H9 (cell line): ENCODE measurements around the gene NOVA2. TPM values are rescaled to one million over a fixed set of nuclear protein-coding genes. Genes with fewer than 3 reads are reported as not detected.

Source experiments
- DNase-seq: peaks from one replicate; pipeline ENCODE4 v3.0.0-alpha.2; 2017
- H2AFZ ChIP-seq: one replicate; pipeline ENCODE4 v1.6.1; 2013; ENCODE audit warnings: mild to moderate bottlenecking, low read length, control low read depth, moderate library complexity
- H2AK5ac ChIP-seq: 2 replicates; pipeline ENCODE4 v1.6.1; 2013; ENCODE audit warnings: low read length, control low read depth, mixed read lengths; ENCODE audit not compliant: insufficient read length
- H2BK120ac ChIP-seq: one replicate; pipeline ENCODE4 v1.6.1; 2013; ENCODE audit warnings: low read depth, mild to moderate bottlenecking, low read length, control low read depth, inconsistent platforms; ENCODE audit not compliant: poor library complexity, severe bottlenecking
- H2BK12ac ChIP-seq: 2 replicates; pipeline ENCODE4 v1.6.1; 2013; ENCODE audit warnings: low read length, control low read depth, mixed read lengths, low read depth; ENCODE audit not compliant: insufficient read length
- H2BK15ac ChIP-seq: 2 replicates; pipeline ENCODE4 v1.6.1; 2013; ENCODE audit warnings: low read depth, low read length, control low read depth
- H2BK20ac ChIP-seq: one replicate; pipeline ENCODE4 v1.6.1; 2013; ENCODE audit warnings: low read depth, mild to moderate bottlenecking, low read length, control low read depth, inconsistent platforms; ENCODE audit not compliant: poor library complexity, severe bottlenecking
- H2BK5ac ChIP-seq: 2 replicates; pipeline ENCODE4 v1.6.1; 2013; ENCODE audit warnings: low read length, control low read depth, mixed read lengths; ENCODE audit not compliant: insufficient read length
- H3K14ac ChIP-seq: 2 replicates; pipeline ENCODE4 v1.6.1; 2013; ENCODE audit warnings: low read length, control low read depth; ENCODE audit not compliant: insufficient read depth
- H3K18ac ChIP-seq: 2 replicates; pipeline ENCODE4 v1.6.1; 2013; ENCODE audit warnings: low read depth, mild to moderate bottlenecking, mixed read lengths, low read length, control low read depth; ENCODE audit not compliant: insufficient read length
- H3K23ac ChIP-seq: 2 replicates; pipeline ENCODE4 v1.6.1; 2013; ENCODE audit warnings: low read length, control low read depth, mixed read lengths, low read depth; ENCODE audit not compliant: insufficient read length
- H3K23me2 ChIP-seq: 2 replicates; pipeline ENCODE4 v1.6.1; 2013; ENCODE audit warnings: low read depth, mild to moderate bottlenecking, mixed read lengths, low read length, control low read depth; ENCODE audit not compliant: insufficient read length, poor library complexity, severe bottlenecking
- H3K27ac ChIP-seq: 2 replicates; pipeline ENCODE4 v1.5.1; 2013; ENCODE audit warnings: low read length, control low read depth, mixed read lengths, low read depth; ENCODE audit not compliant: insufficient read length
- H3K27me3 ChIP-seq: 2 replicates; pipeline ENCODE4 v1.6.1; 2013; ENCODE audit warnings: low read length, control low read depth, inconsistent platforms; ENCODE audit not compliant: insufficient read depth
- H3K4ac ChIP-seq: 2 replicates; pipeline ENCODE4 v1.6.1; 2013; ENCODE audit warnings: low read depth, mild to moderate bottlenecking, control low read depth, inconsistent platforms, low read length, moderate library complexity
- H3K4me1 ChIP-seq: 2 replicates; pipeline ENCODE4 v1.6.1; 2013; ENCODE audit warnings: low read length, control low read depth, inconsistent platforms; ENCODE audit not compliant: insufficient read depth
- H3K4me2 ChIP-seq: 2 replicates; pipeline ENCODE4 v1.6.1; 2013; ENCODE audit warnings: low read length, control low read depth, mixed read lengths; ENCODE audit not compliant: insufficient read length, insufficient read depth
- H3K56ac ChIP-seq: 2 replicates; pipeline ENCODE4 v1.6.1; 2013; ENCODE audit warnings: low read depth, mild to moderate bottlenecking, mixed read lengths, low read length, control low read depth; ENCODE audit not compliant: insufficient read length
- H3K79me1 ChIP-seq: 2 replicates; pipeline ENCODE4 v1.6.1; 2013; ENCODE audit warnings: low read depth, mild to moderate bottlenecking, moderate library complexity, low read length, control low read depth, inconsistent platforms; ENCODE audit not compliant: insufficient read depth, poor library complexity, severe bottlenecking
- H3K79me2 ChIP-seq: 2 replicates; pipeline ENCODE4 v1.6.1; 2013; ENCODE audit warnings: low read length, control low read depth, inconsistent platforms; ENCODE audit not compliant: insufficient read depth
- H3K9ac ChIP-seq: 2 replicates; pipeline ENCODE4 v1.6.1; 2013; ENCODE audit warnings: low read length, control low read depth, mixed read lengths; ENCODE audit not compliant: insufficient read length; ENCODE audit errors: extremely low read depth
- H3K9me3 ChIP-seq: one replicate; pipeline ENCODE4 v1.6.1; 2013; ENCODE audit warnings: low read depth, low read length, inconsistent platforms; ENCODE audit not compliant: control insufficient read depth
- H3T11ph ChIP-seq: one replicate; pipeline ENCODE4 v1.6.1; 2013; ENCODE audit warnings: mild to moderate bottlenecking, low read length, control low read depth, inconsistent platforms
- H4K20me1 ChIP-seq: one replicate; pipeline ENCODE4 v1.6.1; 2013; ENCODE audit not compliant: control insufficient read depth, insufficient read length, insufficient read depth
- H4K5ac ChIP-seq: 2 replicates; pipeline ENCODE4 v1.6.1; 2013; ENCODE audit warnings: low read depth, mild to moderate bottlenecking, mixed read lengths, low read length, control low read depth; ENCODE audit not compliant: insufficient read length
- H4K8ac ChIP-seq: replicated peaks from 2 replicates; pipeline ENCODE4 v1.6.1; 2013; ENCODE audit warnings: low read length, control low read depth, mixed read lengths, low read depth; ENCODE audit not compliant: insufficient read length
- H4K91ac ChIP-seq: 2 replicates; pipeline ENCODE4 v1.6.1; 2013; ENCODE audit warnings: low read depth, mild to moderate bottlenecking, moderate library complexity, mixed read lengths, low read length, control low read depth; ENCODE audit not compliant: insufficient read length
- H3K27ac Mint-ChIP-seq, 3 experiments: 2 replicates in 2 of 3; 3 replicates in 1 of 3; pipeline ENCODE4 v1.8.0; 2020 to 2021; ENCODE audit warnings: mixed read lengths in 3 of 3, mild to moderate bottlenecking in 1 of 3, moderate library complexity in 1 of 3
- H3K27me3 Mint-ChIP-seq: 2 replicates; pipeline ENCODE4 v1.8.0; 2021; ENCODE audit warnings: low read depth, mild to moderate bottlenecking, moderate library complexity, mixed read lengths
- H3K36me3 Mint-ChIP-seq, 3 experiments: 2 replicates in 2 of 3; 3 replicates in 1 of 3; pipeline ENCODE4 v1.8.0; 2020 to 2021; ENCODE audit warnings: low read depth in 3 of 3, mixed read lengths in 3 of 3; ENCODE audit not compliant: insufficient read depth in 1 of 3
- H3K4me1 Mint-ChIP-seq, 2 experiments: 2 replicates each; pipeline ENCODE4 v1.8.0; 2020; ENCODE audit warnings: mixed read lengths in 2 of 2
- H3K4me3 Mint-ChIP-seq, 2 experiments: 2 replicates in 1 of 2; 3 replicates in 1 of 2; pipeline ENCODE4 v1.8.0; 2020 to 2021; ENCODE audit warnings: mild to moderate bottlenecking in 2 of 2, mixed read lengths in 2 of 2, moderate library complexity in 1 of 2
- H3K9me3 Mint-ChIP-seq, 2 experiments: 2 replicates in 1 of 2; 3 replicates in 1 of 2; pipeline ENCODE4 v1.8.0; 2020; ENCODE audit warnings: mild to moderate bottlenecking in 2 of 2, mixed read lengths in 2 of 2, moderate library complexity in 1 of 2
- CTCF ChIP-seq: fragments of 200-600 bp; sonication (generic); conservative IDR thresholded peaks from 3 replicates; pipeline ENCODE4 v1.8.0; 2021; ENCODE audit warnings: antibody characterized with exemption, mild to moderate bottlenecking
- WGBS: extraction: QIAGEN DNeasy Blood & Tissue Kit; methylation state at CpG from one replicate; pipeline ENCODE4 v1.1.7; 2013; ENCODE audit warnings: missing lambda C conversion rate, low lambda C conversion rate, mixed read lengths; ENCODE audit not compliant: insufficient read length; ENCODE audit errors: extremely low coverage; 5-methylcytosine and 5-hydroxymethylcytosine counted together
- total RNA-seq: library from RNA; stranded (reverse); gene quantifications from 2 replicates; pipeline ENCODE4 v1.2.1, GENCODE V29; 2021

Gene NOVA2
- total RNA-seq, 1 experiment from 2014 or later: 8.8 TPM

- Histone ChIP-seq H2AFZ (no peak overlapping the region), H2BK20ac (no peak overlapping the region), H2BK120ac (no peak overlapping the region), H3K9ac (no peak overlapping the region), H4K8ac (no peak overlapping the region), H3K79me1 (no peaks in the 10 kb centered on the region), H2AK5ac (no peak overlapping the region), H3K9me3 (no peaks in the 10 kb centered on the region), H3K23ac (no peak overlapping the region), H4K20me1 (no peaks in the 10 kb centered on the region), H3K27ac (no peak overlapping the region), H3K27me3 (no peaks in the 10 kb centered on the region), H3K14ac (no peak overlapping the region), H3K23me2 (no peaks in the 10 kb centered on the region), H3K4me2 (no peak overlapping the region), H3K4me1 (no peaks in the 10 kb centered on the region), H2BK12ac (no peak overlapping the region), H2BK15ac (no peak overlapping the region), H4K5ac (no peak overlapping the region), H2BK5ac (no peak overlapping the region), H3K18ac (no peak overlapping the region), H3K79me2 (no peaks in the 10 kb centered on the region), H3T11ph (no peak overlapping the region), H4K91ac (no peak overlapping the region), H3K56ac (no peak overlapping the region), H3K4ac (no peak overlapping the region)
- no peak for DNase-seq
- H3K36me3 Mint-ChIP-seq: peaks cover 0 to 9% (median 4%) of the 10 kb centered on the region in 3 experiments; a peak in 3 of 7 replicates
- H3K4me3 Mint-ChIP-seq: no peak overlapping the region
- peaks cover 5 to 19% of the 10 kb centered on the region in 2 experiments; a peak in 3 of 4 replicates for H3K4me1 Mint-ChIP-seq
- H3K27ac Mint-ChIP-seq: no peak overlapping the region
- H3K27me3 Mint-ChIP-seq: peaks cover 10% of the 10 kb centered on the region
- no peaks in the 10 kb centered on the region for H3K9me3 Mint-ChIP-seq
- no CpG with 5 or more reads among the region's 32 CpGs for WGBS
- TF ChIP-seq CTCF: no peak
These were observed 33.2 kb downstream of the NOVA2 start for GRCh38 chr19:45940515-45940805.
